ENCODE results near the gene TMEM108.

Gene TMEM108

GRCh38 chr3:133192967-133193366 is 154.8 kb downstream of the TMEM108 start:
- H3K4me3 ChIP-seq (ENCODE audit: low read depth, low read length), result no peak overlapping the region
- no peak for DNase-seq (ENCODE audit: low read depth)
- TF ChIP-seq, protein P1, sequence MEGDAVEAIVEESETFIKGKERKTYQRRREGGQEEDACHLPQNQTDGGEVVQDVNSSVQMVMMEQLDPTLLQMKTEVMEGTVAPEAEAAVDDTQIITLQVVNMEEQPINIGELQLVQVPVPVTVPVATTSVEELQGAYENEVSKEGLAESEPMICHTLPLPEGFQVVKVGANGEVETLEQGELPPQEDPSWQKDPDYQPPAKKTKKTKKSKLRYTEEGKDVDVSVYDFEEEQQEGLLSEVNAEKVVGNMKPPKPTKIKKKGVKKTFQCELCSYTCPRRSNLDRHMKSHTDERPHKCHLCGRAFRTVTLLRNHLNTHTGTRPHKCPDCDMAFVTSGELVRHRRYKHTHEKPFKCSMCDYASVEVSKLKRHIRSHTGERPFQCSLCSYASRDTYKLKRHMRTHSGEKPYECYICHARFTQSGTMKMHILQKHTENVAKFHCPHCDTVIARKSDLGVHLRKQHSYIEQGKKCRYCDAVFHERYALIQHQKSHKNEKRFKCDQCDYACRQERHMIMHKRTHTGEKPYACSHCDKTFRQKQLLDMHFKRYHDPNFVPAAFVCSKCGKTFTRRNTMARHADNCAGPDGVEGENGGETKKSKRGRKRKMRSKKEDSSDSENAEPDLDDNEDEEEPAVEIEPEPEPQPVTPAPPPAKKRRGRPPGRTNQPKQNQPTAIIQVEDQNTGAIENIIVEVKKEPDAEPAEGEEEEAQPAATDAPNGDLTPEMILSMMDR (IDR thresholded peaks at IDR 0.05; ENCODE audit: low read depth, low read length), result no peak
- TF ChIP-seq POLR2A (IDR thresholded peaks at IDR 0.05; ENCODE audit: extremely low read depth, insufficient read length), result no peak
- TF ChIP-seq MYC (IDR thresholded peaks at IDR 0.05; ENCODE audit: low read depth, low read length), result no peak
- TF ChIP-seq, protein P2, sequence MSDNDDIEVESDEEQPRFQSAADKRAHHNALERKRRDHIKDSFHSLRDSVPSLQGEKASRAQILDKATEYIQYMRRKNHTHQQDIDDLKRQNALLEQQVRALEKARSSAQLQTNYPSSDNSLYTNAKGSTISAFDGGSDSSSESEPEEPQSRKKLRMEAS (IDR thresholded peaks at IDR 0.05; ENCODE audit: low read depth, low read length), result no peak

DNA sequence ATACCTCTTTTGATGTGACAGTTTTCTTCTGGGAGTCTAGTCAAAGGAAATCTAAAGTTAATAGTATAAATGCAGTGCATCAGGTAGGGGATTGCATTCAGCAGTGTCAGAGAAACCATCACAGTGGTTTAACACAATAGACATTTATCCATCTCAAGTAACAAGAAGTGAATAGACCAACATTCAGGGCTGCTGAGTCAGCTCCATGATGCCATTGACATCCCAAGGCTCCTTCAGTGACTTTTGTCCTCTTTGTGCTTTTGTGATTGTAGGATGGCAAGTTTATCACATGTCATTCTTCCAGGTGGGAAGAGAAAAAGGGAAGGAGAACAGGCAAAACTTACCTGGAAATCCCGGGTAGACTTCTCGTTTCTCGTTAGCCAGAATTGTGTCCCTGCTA is 158.3 kb downstream of the TMEM108 start:
- TF ChIP-seq, protein P1 (IDR thresholded peaks at IDR 0.05; ENCODE audit: low read depth, low read length), result no peak
- TF ChIP-seq MYC (IDR thresholded peaks at IDR 0.05; ENCODE audit: low read depth, low read length), result no peak
- TF ChIP-seq, protein P2 (IDR thresholded peaks at IDR 0.05; ENCODE audit: low read depth, low read length), result no peak
- TF ChIP-seq POLR2A (IDR thresholded peaks at IDR 0.05; ENCODE audit: extremely low read depth, insufficient read length), result no peak
- DNase-seq (ENCODE audit: low read depth), result no peak
- H3K4me3 ChIP-seq (ENCODE audit: low read depth, low read length), result no peak overlapping the region

- TF ChIP-seq MYC (IDR thresholded peaks at IDR 0.05; ENCODE audit: low read depth, low read length) (no peak), POLR2A (IDR thresholded peaks at IDR 0.05; ENCODE audit: extremely low read depth, insufficient read length) (no peak)
- TF ChIP-seq, protein P2 (IDR thresholded peaks at IDR 0.05; ENCODE audit: low read depth, low read length), result no peak
- TF ChIP-seq, protein P1 (IDR thresholded peaks at IDR 0.05; ENCODE audit: low read depth, low read length), result no peak
- H3K4me3 ChIP-seq (ENCODE audit: low read depth, low read length), result no peak overlapping the region
- no peak for DNase-seq (ENCODE audit: low read depth)
Observed at GRCh38 chr3:133197619-133198018, 159.4 kb downstream of the TMEM108 start.

GRCh38 chr3:133206921-133207320 is 168.7 kb downstream of the TMEM108 start:
- no peak overlapping the region for H3K4me3 ChIP-seq (ENCODE audit: low read depth, low read length)
- no peak for TF ChIP-seq MYC (IDR thresholded peaks at IDR 0.05; ENCODE audit: low read depth, low read length)
- no peak for DNase-seq (ENCODE audit: low read depth)

- no peak overlapping the region for H3K4me3 ChIP-seq (ENCODE audit: low read depth, low read length)
- DNase-seq (ENCODE audit: low read depth), result no peak
- TF ChIP-seq POLR2A (IDR thresholded peaks at IDR 0.05; ENCODE audit: extremely low read depth, insufficient read length) (no peak), MYC (IDR thresholded peaks at IDR 0.05; ENCODE audit: low read depth, low read length) (no peak)
- TF ChIP-seq, protein P1 (IDR thresholded peaks at IDR 0.05; ENCODE audit: low read depth, low read length), result no peak
- TF ChIP-seq, protein P2 (IDR thresholded peaks at IDR 0.05; ENCODE audit: low read depth, low read length), result 0 out of 2 replicates have a peak, but pooled peaks have one; percentile 3
Observed at GRCh38 chr3:133208184-133208583, 170.0 kb downstream of the TMEM108 start.

DNA sequence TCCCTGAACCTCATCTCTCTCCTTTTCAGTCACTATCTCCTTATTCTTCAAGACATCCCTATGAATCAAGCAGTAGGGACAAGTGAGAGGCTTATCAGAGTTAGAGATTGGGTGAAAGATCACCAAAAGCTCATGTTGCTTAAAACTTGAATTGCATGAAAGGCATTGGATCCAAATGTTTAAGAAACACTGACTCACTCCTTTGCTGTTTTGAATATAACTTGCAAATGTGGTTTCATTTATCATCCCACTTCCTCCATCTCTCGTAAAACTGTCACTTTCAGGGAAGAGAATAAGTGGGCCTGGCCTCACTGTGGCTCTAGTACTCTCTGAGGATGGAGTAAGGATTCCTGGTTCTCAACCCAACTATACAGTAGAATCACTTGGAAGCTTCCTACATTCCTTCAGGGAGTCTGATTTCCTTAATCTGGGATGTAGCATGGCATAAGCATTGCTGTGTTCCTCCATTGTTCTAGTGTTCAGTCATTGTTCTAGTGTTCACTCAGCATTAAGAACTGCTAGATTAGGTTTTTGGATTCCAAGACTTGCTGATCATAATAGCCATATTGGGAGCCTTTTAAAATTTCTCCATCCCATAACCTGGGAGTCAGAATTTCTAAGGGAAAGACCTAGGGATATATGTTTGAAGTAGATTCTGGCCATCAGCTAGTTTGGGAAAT is 171.8 kb downstream of the TMEM108 start:
- peak; percentile 73 for DNase-seq (ENCODE audit: low read depth)

More for the DNA sequence above, 171.8 kb downstream of the TMEM108 start:
- TF ChIP-seq MYC (IDR thresholded peaks at IDR 0.05; ENCODE audit: low read depth, low read length) (peak; percentile 31; the same call in 1 of the 2 replicates), POLR2A (IDR thresholded peaks at IDR 0.05; ENCODE audit: extremely low read depth, insufficient read length) (no peak)
- TF ChIP-seq, protein P1 (IDR thresholded peaks at IDR 0.05; ENCODE audit: low read depth, low read length), result no peak
- TF ChIP-seq, protein P2 (IDR thresholded peaks at IDR 0.05; ENCODE audit: low read depth, low read length), result 0 out of 2 replicates have a peak, but pooled peaks have one; percentile 23
- no peak overlapping the region for H3K4me3 ChIP-seq (ENCODE audit: low read depth, low read length)

Measured in NB4 (cell line).